Measurements from ENCODE around the gene ADIRF.
"Not testable (repeated sequence)": the region's sequence is repeated elsewhere in the genome, so short reads cannot be mapped to it uniquely, and the experiment has no call there.

The ADIRF gene

GRCh38 chr10:86968271-86968993 is at the start of gene ADIRF:
TSS of gene ADIRF (plus strand) at chr10:86968482. CDS start at chr10:86968545, 63 bp downstream.
- DNase-seq, result no peak

- no peak for DNase-seq
Observed at GRCh38 chr10:86922553-86922961, 45.7 kb upstream of the ADIRF start.

DNA sequence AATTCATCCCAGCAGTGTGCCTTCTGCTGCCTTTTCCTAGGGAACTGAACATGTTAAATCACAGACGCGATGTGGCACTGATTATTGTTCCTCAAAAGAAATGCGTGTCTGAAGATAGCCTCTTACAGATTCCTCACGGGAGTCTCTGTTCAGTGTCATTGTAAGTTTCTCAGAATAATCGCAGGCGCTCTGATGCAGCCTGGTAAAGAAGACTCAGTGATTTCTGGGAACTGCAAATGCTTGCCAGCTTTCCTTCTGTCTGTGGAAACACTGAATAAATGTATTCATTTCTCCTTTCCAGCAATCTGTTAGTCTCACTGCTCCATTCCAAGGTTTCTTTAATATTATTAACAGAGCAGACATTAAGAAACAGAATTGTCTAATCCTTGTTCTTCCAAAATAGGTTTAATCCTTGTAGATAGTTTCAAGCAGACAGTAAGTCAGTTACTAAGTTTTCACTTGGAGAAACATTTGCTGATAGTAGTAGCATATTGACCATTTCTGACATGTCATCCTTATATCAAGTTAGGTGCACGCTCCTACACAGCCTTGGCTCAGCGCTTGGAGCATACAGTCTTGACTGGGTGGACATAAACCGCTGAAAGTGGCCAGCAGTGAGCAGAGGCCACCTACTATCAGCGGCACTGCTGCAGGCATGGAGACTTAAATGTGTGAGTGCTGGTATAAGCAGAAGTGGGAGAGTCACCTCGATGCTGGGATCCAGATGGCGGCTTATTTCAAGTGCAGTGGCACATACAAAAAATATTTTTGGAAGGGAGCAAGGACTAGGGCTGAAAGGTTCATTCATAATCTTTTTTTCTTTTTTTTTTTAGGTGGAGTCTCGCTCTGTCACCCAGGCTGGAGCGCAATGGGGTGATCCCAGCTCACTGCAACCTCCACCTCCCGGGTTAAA is 38.6 kb upstream of the ADIRF start:
- DNase-seq, result no peak

- no peak for DNase-seq
Observed at GRCh38 chr10:86931872-86932271, 36.4 kb upstream of the ADIRF start.

DNA sequence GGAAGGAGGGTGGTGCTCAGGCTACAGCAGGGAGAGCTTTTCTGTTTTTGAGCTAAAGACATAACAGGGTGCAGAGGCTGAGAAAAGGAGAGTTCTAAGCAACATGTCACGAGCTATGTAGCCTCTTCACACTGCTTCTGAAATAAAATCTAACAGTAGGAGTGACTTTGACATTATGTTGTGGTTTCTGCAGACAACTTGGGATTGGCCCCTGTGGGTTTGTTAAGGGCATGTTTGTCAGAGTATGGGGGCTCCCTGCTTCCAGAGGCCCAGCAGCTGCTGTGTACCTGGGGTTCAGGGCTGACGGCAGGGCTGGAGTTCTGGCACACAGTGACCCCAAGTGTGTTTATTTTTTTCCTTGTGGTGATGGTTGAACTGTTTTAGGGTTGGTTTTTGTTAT is 35.6 kb upstream of the ADIRF start:
- no peak for DNase-seq

- not testable (repeated sequence) for DNase-seq
Observed at GRCh38 chr10:86934162-86934711, 34.0 kb upstream of the ADIRF start.

GRCh38 chr10:86936661-86937501 is 31.4 kb upstream of the ADIRF start:
- no peak for DNase-seq

DNA sequence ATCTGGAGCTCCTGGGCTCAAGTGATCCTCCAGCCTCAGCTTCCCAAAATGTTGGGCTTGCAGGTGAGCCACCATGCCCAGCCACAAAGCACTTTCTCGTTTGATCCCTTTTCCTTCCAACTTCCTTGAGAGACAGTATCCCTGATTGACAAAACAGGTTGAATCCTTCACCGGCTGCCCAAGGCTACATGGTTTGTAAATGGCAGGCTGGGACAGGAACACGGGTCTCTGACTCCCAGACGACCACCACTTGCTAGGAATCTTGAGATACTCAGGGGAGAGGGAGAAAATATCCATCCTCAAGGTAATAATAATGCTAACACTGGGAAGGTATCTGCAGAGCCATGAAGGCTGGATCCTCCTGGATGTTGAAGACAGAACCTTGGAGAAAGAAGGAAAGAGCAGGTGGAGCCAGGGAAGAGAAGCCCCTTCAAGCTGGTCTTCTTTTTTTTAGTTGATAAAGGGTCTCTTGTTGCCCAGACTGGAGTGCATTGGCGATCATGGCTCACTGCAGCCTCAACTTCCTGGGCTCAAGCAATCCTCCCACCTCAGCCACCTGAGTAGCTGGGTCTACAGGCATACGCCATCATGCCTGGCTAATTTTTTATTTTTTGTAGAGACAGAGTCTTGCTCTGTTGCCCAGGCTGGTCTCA is 30.7 kb upstream of the ADIRF start:
- DNase-seq, result no peak

DNA sequence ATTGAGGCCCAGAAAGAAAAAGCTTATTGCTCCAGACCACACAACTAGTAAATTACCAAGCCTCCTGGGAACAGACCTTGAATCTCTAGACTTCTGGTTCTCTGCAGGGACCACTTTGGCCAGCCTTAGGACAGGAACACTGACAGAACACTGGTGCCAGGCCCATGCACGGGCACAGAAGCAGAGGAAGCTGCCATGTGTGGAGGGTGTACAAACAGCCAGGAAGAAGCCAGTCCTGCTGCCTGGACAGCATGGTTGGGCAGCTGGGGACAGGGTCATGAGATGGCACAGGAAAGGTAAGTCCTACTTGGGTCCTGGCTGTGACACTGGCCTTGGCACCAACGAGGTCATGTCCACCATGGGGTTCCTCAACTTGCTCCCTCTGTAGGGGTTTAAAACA is 30.0 kb upstream of the ADIRF start:
- DNase-seq, result no peak

- not testable (repeated sequence) for DNase-seq
Observed at GRCh38 chr10:86940076-86940475, 28.2 kb upstream of the ADIRF start.

GRCh38 chr10:86940677-86941076 is 27.6 kb upstream of the ADIRF start:
- no peak for DNase-seq

- no peak for DNase-seq
Observed at GRCh38 chr10:86941426-86941825, 26.9 kb upstream of the ADIRF start.

GRCh38 chr10:86941991-86942421 is 26.3 kb upstream of the ADIRF start:
- no peak for DNase-seq

DNA sequence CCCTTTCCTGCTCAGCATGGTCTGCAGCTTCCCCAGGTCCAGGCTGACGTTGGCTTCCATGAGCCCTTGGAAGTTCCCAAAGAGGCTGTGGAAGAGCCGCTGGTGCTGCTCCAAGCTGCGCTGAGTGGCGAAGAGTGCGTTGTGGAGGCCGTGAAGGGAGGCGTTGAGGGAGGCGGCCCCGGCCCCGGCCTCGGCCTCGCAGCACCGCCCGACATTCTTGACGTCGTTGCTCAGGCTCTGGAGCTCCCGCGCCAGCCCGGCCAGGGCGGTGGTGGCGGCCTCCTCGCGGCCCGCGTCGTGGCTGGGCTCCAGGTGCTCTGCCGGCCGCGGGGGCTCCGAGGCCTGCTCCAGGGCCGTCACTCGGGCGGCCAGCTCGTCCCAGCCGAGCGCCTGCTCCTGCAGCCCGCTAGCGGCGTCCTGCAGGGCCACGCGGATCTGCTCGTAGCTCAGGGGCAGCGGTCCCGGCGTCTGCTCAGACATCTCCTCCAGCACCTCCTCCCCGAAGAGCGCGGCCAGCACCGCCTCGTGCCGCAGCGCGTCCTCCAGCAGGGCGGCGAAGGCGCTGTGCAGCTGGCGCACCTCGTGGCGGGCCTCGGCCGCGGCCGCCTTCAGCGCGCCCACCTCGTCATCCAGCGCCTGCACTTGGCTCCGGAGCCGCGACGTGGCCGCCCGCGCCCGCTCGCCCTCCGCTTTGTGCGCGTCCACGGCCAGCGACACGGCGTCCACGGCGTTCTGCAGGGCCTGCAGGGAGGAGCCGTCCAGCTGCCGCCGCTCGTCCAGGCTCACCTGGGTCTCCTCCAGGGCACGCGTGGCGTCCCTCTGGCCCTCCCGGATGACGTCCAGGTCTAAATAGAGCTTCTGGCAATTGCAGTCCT is 25.6 kb upstream of the ADIRF start:
- peak; percentile 22 for DNase-seq

GRCh38 chr10:86943316-86944030 is 24.8 kb upstream of the ADIRF start:
- peak; percentile 20 for DNase-seq

DNA sequence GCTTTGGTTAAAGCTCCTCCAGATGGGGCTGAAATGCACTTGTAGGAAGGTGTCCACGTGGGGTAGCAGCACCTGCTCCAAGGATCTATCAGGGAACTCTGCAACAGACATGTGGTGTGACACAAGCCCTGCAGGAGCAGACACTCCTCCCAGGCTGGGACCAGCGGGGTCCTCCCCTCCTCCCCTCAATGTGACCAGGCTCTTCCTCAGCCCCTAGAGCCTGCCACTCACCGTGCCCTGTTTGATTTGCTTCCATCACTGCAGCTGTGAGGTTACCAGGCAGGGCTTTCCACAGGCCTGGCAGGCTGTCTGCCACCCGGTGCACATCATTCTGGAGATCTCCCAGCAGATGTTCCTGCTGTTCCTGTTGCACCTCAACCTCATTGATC is 24.3 kb upstream of the ADIRF start:
- peak; percentile 21 for DNase-seq

- DNase-seq, result no peak
Observed at GRCh38 chr10:86944471-86944870, 23.8 kb upstream of the ADIRF start.

DNA sequence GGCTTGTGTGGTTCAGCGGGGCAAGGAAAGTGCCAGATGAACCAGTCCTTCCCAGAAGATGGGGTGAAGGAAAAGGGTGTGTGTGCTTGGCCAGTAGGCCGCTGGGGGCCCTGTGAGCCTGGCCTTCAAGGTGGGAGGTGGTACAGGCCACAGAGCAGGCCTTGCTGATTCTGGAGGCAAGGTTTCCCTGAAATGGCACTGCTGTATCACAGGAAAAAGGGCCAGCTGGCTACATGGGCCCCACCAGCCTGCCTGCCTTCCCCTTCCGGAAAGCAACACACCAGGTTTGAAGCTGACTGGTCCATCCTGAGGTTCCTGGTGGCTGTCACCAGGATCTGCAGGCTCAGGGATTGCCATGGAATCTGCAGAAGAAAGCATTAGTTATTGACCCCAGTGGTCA is 23.4 kb upstream of the ADIRF start:
- peak; percentile 24 for DNase-seq

- peak; percentile 23 for DNase-seq
Observed at GRCh38 chr10:86945361-86946212, 22.7 kb upstream of the ADIRF start.

All from activated CD4-positive, CD25-positive, alpha-beta regulatory T cell treated with anti-CD3 and anti-CD28 coated beads, Interleukin-2, amount 50 U/mL, for 72 hours (primary cell).